ENCODE data around the gene LDAF1.
A peak's percentile ranks its signal among the peaks of the same experiment; 100 is the strongest.
"Not testable (repeated sequence)": the region's sequence is repeated elsewhere in the genome, so short reads cannot be mapped to it uniquely, and the experiment has no call there.

Gene LDAF1

DNA sequence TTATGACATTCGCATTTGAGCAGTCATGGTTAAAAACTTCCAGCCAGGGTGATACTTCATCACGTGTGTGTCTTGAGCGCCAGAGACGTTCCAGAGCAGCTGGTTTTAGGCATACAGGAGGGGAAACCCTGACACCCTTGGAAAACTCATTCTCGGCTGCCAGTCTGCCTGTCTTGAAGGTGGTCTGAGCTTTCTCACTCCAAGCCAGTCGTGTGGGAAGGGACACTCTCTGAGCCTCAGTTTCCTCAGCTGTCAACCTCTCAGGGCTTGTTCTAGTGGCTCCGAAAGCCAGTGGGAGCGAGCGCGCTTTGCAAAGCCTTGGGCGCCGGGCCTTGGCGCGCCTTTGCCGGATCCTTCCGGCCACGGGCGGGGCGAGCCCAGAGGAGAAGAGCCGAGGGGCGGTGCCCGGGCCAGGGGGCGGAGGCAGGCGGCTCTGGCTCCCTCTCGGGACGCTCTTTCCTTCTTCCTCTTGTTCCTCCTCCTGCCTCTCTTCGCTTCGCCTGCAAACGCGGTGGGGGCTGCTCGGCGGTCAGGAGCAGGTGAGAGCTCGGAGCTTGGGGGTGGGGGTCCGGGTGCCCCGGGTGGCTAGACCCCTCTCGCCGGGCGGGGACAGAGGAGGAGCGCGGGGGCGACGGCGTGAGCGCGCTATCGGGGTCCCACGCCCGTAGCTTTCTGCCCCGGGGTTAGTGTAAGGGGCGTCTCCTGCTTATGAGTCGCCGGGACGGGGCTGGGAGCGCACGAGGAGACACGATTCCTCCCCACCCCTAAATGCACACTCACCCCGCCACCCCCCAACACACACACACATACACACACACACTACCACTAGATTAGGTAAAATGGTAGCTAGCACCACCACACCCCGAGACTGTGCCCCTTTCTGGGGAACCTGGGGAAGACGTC lies at the start of gene LDAF1:
Gene LDAF1 (plus strand): TSS at position 467 of the 903 bp plus-strand sequence. CDS start 2,509 bp downstream, outside the sequence.
- peak; percentile 56 for DNase-seq (ENCODE audit: low read depth)

DNA sequence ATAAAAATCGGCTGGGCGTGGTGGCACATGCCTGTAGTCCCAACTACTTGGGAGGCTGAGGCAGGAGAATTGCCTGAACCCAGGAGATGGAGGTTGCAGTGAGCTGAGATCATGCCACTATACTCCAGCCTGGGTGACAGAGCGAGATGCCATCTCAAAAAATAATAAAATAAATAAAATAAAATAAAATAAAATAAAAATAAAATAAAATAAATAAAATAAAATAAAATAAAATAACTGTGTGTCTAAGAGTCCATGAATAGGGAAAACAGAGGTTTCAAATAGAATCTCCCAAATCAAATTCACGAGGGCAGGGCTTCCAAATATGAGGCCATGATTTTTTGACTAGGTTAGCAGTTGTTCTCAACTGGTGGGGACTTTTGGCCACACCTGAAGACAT lies 42.9 kb upstream of the LDAF1 start:
- DNase-seq (ENCODE audit: low read depth) = not testable (repeated sequence)

DNA sequence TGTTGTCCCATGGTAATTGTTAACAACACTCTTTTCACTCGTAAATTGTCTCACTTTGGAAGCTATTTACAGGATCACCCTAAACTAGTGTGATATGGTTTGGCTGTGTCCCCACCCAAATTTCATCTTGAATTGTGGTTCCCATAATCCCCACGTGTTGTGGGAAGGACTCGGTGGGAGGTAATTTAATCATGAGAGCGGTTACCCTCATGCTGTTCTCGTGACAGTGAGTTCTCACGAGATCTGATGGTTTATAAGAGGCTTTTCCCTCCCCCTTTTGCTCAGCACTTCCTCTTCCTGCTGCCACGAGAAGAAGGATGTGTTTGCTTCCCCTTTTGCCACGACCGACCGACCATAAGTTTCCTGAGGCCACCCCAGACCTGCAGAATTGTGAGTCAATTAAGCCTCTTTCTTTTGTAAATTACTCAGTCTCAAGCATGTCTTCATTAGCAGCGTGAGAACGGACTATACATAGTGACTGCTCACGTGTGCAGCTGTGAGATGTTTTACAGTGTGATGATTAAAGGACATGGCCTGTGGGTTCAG lies 42.3 kb upstream of the LDAF1 start:
- no peak for DNase-seq (ENCODE audit: low read depth)

DNA sequence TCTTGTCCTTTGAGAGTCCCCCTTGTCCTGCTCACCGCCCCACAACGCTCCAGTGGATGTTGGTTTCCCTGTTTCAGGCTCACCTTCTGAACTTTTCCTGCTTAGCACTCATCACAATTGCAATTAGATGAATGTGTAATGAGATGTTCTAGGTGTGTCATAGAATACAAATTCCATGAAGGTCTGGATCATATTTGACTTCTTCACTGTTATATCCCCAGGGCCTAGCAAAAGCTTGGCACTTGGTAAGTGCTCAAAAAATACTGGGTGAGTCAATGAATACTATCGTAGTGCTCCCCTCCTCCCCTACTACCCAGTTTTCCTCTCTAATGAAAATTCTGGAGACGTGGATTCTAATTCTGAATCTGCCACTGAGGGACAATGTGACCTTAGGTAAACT lies 40.9 kb upstream of the LDAF1 start:
- DNase-seq (ENCODE audit: low read depth) = no peak

DNA sequence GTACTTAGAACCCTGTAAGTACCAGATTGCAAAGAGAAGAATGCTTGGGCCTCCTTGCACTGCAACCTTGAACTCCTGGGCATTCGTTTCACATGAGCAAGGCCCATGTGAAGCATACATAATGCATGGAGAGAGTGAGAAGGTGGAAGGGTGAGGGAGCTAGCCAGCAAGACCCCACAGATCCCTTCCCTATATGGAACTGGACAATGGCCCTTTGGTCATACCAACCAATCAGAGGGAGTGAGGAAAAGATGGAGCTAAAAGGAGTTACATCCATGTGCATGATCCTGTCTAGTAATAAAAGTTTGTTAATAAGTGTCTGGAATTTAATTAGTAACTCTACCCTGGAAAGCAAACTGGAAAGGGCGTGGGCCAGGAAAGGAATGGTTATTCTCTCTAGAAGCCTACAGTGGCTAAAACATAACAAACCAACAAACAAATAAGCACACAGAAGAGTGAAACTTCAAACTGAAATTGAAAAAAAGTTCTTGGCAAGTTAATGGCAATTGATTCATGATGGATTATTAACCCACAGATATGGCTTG lies 37.4 kb upstream of the LDAF1 start:
- no peak for DNase-seq (ENCODE audit: low read depth)

DNA sequence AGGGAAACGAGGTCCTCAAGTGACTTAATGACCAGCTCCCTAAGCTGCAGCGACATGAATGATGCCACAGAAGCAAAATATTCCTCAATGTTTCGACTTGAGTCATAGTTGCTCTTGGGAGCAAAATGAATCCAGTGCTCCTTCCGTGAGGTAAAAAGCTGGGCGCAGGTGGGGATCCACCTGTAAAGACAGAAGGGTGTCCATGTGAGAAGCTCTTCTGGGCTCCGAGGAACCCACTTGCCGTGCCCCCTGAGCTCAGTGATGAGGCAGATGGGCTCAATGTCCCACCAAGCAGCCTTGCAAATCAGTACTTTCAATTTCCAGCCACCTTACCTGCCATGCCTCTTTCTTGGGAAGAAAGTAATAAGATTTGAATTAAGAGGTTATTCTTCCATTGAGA lies 33.3 kb upstream of the LDAF1 start:
- no peak for DNase-seq (ENCODE audit: low read depth)

DNA sequence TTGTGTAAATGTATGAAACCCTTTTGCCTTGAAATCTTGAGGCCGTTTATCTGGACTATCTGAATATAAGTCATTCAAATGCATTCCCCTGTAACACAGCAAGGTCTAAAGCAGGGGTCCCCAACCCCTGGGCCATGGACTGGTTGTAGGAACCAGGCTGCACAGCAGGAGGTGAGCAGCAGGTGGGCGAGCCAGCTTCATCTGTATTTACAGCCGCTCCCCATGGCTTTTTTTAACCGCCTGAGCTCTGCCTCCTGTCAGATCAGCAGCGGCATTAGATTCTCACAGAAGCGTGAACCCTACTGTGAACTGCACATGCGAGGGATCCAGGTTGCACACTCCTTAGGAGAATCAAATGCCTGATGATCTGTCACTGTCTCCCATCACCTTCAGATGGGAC lies 32.0 kb upstream of the LDAF1 start:
- no peak for DNase-seq (ENCODE audit: low read depth)

DNA sequence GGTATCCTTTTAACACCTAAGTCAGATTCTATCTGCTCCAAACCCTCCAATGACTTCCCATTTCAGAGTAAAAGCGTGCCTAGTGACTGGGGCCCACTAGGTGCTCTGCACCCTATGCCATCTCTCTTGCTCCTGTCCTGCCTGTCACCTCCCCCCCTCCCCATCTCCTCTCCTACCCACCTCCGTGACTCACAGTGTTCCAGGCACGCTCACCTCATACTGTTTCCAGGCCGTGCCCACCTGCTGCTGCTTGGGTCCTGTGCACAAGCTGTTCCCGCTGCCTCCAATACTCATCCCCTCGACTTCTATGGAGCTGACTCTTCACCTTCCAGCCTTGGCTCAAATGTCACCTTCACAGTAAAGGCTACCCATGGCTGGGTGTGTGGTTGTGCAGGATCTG lies 29.5 kb upstream of the LDAF1 start:
- no peak for DNase-seq (ENCODE audit: low read depth)

DNA sequence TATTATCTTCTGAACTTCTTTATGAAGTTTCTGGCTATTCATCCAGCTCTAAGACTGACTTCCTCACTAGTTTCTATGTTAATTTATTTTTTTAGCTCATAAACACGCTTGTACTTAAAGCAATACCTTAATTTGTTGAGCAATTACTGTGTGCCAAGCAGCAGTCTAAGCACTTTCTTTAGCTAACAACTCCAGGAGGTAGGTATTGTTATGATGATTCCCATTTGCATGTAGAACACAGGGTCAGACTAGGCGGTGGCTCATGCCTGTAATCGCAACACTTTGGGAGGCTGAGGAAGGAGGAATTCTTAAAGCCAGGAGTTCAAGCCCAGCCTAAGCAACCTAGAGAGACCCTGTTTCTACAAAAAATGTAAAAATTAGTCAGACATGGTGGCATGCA lies 27.7 kb upstream of the LDAF1 start:
- DNase-seq (ENCODE audit: low read depth) = no peak

DNA sequence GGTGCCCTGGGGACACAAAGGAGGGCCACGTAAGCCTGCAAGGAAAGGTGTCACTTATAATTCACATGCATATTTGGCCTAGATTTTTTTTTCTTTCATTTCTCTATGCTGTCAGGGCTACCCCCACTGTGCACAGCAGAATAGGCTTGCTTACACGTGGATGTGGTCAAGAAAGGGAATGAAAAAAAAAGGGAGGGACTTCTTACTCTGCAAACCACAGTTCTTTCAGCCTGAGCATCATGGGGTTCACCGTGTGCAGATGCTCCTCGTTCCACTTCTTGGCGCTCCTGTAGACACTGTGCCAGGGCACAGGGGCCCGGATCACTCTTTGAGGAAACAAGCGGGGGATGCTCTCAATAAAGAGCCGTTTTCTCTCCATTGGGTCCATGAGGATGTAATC lies 24.4 kb upstream of the LDAF1 start:
- DNase-seq (ENCODE audit: low read depth) = no peak

DNA sequence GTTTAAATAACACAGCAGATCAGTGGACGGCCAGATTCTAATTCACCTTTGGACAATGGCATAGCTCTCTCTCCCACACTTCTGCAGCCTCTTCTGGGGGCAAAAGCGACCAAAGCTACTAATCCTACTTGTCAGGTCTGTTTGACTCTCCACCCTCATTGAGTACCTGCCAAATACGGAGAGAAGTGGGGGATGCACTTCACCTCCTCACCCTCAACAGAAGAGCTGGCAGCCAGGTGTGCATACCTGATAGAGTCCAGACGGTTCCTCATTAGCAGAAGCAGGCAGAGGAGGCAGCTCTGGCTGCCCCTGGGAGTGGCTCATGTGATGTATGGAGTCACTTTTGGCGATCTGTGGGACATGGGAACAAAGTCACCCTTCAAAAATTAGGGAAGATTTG lies 12.7 kb upstream of the LDAF1 start:
- no peak for DNase-seq (ENCODE audit: low read depth)

DNA sequence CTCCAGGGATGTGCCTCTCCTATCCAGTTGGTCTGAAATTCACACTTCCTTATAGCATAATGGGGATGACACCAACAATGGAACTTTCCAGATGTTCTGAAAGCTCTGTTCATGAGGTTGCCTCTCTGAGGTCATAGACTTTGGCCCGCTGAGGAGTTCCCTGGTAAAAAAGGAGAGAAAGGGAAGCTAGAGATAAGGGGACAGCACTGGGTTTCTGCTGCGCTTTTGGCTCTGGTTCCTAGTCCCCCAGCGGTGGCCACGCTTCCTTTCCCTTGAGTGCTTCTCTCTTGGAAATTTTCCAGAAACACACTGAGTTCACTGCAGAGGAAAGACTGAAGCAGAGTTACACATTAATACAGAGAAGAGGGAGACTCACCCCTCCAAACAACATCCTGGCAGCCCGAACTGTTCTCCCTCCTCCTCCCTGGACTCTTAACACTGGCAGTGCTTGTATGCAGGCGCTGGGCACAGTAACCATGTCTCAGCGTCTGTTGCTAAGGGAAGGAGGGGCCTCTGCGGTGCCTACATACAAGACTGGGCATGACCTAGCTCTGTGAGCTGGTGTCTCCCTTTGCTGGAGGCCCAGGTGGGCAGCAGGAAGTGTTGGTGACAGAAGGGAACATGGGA lies 8.0 kb upstream of the LDAF1 start, which contains the start of gene DNAH3:
Gene DNAH3 (minus strand): TSS at position 472 of the 627 bp plus-strand sequence. CDS start 527 bp downstream, outside the sequence.
- DNase-seq (ENCODE audit: low read depth) = no peak

DNA sequence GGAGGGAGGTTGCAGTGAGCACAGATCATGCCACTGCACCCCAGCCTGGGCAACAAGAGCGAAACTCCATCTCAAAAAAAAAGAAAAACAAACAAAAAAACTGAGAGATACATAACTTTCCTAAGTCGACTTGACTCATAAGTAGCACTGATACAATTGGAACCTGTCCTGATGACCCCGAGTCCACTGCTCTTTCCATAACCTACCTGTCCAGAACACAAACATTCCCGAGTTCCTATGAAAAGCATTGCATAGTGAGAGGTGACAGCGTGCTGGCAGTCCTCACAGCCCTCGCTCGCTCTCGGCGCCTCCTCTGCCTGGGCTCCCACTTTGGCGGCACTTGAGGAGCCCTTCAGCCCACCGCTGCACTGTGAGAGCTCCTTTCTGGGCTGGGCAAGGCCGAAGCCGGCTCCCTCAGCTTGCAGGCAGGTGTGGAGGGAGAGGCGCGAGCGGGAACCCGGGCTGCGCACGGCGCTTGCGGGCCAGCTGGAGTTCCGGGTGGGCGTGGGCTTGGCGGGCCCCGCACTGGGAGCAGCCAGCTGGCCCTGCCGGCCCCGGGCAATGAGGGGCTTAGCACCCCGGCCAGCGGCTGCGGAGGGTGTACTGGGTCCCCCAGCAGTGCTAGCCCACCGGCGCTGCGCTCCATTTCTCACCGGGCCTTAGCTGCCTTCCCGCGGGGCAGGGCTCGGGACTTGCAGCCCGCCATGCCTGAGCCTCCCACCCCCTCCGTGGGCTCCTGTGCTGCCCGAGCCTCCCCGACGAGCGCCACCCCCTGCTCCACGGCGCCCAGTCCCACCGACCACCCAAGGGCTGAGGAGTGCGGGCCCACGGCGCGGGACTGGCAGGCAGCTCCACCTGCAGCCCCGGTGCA lies 6.1 kb upstream of the LDAF1 start:
- not testable (repeated sequence) for DNase-seq (ENCODE audit: low read depth)

DNA sequence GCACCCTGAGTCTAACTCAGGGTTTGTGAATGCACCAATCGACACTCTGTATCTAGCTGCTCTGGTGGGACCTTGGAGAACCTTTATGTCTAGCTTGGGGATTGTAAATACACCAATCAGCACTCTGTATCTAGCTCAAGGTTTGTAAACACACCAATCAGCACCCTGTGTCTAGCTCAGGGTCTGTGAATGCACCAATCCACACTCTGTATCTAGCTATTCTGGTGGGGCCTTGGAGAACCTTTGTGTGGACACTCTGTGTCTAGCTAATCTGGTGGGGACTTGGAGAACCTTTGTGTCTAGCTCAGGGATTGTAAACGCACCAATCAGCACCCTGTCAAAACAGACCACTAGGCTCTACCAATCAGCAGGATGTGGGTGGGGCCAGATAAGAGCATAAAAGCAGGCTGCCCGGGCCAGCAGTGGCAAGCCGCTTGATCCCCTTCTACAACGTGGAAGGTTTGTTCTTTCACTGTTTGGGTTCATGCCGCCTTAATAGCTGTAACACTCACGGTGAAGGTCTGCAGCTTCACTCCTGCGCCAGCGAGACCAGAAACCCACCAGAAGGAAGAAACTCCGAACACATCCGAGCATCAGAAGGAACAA lies 5.2 kb upstream of the LDAF1 start:
- DNase-seq (ENCODE audit: low read depth) = not testable (repeated sequence)

DNA sequence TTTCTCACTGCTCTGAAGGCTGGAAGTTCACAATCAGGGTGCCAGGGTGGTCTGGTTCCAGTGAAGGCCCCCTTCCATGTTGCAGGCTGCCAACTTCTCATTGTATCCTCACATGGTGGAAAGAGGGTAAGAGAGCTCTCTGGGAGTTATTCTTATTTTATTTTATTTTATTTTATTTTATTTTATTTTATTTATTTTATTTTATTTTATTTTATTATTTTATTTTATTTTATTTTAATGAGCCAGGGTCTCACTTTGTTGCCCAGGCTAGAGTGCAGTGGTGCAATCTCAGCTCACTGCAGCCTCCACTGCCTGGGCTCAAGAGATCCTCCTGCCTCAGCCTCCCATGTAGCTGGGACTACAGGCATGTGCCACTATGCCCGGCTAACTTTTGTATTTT lies 2.5 kb upstream of the LDAF1 start:
- DNase-seq (ENCODE audit: low read depth) = not testable (repeated sequence)

DNA sequence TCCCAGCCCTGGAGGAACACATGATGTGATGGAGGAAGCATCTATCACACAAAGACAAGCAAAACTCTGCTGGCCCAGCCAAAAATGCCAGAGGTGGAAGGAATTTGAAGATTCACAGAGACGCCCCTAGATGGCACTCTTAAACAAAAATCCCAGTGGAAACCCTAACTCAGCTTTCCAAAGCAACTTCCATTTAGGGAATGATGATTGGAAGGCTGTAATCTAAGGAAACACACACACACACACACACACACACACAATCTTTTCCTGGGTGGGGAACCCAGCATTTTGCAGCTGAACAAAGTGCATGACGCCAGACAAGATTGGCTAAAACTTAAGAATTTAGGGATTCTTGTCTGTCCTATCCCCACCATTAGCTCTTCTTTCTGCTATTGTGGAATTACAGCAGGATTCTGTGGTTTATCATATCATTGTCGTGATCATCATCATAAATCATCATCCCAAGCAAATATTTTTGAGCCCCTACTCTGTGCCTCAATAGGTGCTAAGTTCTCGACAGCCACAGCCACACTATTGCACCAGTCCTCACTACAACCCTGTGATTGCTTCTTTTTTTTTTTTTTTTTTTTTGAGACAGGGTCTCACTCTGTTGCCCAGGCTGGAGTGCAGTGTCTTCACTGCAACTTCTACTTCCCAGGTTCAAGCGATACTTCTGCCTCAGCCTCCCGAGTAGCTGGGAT lies 1.6 kb upstream of the LDAF1 start:
- no peak for DNase-seq (ENCODE audit: low read depth)

DNA sequence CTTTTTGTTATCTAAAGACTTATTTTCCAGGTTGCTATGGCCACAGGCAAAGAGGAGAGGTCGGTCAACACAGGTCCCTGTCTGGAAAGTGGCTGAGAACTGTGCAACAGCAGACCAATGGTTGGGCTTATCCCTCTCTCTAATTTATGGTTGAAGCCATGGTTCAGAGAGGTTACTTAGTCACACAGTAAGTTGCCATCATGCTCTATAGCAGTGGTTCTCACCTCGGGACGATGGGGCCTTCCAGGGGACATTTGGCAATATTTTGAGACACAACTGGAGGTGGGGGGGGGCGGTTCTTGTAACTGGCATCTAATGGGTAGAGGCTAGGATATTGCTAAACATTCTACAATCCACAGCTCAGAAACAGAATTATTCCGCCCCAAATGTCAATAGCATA lies 842 bp upstream of the LDAF1 start:
- no peak for DNase-seq (ENCODE audit: low read depth)

DNA sequence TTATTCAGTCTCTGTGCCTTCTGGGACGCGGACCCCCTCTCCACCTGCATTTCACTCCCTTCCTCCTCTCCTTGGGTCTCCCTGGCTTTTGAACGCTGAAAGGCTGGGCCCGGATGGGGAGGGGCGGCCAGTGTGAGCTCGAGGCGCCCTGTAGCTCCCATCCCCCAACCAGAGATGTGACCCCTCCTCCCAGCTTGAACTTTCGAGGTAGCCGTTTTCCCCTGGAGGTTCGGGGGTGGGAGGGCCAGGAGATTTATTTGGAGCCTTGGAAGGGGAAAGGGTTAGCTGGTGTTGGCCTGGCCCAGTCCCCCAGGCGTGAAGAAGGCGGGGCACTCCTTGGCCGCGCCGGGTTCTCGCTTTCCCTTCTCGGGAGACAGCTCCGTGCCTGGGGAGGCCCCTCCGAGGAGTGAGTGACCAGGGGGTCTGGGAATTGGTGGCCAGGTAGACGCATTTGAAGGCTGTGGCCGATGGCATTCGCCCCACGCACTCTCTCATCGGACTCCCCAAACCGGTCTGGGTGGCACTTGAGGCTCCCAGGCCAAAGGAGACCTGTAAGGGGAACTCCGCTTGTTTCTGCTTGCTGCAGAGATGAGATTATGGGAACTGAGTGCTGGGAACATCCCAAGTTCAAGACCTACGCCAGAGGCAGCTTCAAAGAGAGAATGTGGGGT lies 942 bp downstream of the LDAF1 start:
- no peak for DNase-seq (ENCODE audit: low read depth)

DNA sequence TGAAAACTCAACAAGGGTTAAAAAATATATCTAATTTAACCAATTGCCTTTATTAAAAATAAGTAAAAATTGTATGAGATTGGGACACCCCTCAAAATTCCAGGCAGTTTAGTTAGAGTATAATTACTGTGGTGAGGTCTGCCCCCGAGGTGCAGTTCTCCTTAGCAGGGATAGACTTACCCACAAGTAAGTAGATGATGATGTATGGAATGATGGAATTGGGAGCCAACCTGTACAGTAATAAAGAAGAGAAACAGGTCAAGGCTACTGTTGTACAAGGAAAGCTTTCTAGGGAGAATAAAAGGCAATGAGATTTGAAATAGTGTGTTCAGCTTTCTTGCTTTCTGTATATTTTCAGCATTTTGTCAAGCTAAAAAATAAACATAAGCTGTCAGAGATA lies 1.8 kb downstream of the LDAF1 start:
- no peak for DNase-seq (ENCODE audit: low read depth)

DNA sequence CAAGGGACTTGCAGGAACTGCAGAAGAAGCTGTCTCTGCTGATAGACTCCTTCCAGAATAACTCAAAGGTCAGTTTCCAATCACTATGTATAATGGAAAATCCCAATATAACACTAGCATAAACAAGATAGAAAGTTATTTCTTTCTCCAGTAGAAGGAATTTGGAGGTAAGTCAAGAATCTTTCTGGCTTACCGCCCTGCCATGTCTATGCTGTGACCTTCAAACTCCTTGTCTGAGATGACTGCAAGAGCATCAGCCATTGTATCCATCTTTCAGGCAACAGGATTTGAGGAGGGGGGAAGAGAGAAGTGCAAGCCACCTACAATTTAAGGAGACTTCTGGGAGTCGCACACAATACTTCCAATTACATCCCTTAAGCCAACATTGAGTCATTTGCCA lies 2.7 kb downstream of the LDAF1 start:
- DNase-seq (ENCODE audit: low read depth) = no peak
